ENCODE data around the gene TMEM243. TPM values are rescaled to one million over a fixed set of nuclear protein-coding genes. Genes with fewer than 3 reads are reported as not detected.
A peak's percentile ranks its signal among the peaks of the same experiment; 100 is the strongest.

Gene TMEM243
- total RNA-seq, 6 experiments from 2014 or later, result 2.0 to 5.1 (median 4.3) TPM

GRCh38 chr7:87217983-87218653 lies 1.4 kb downstream of the TMEM243 start:
- Histone ChIP-seq H3K36me3 (no peaks in the 10 kb centered on the region), H3K4me1 (no peaks in the 10 kb centered on the region), H3K27ac (peak overlapping the region in 2 of 3 donors; percentile 71 to 72), H3K4me3 (peak overlapping the region in 2 of 3 donors; percentile 72 to 76), H3K9me3 (no peaks in the 10 kb centered on the region), H3K27me3 (no peaks in the 10 kb centered on the region)
- WGBS (ENCODE audit: insufficient coverage, low coverage, low lambda C conversion rate, missing lambda C conversion rate), result 52% methylated on average over 8 of the region's 9 CpGs
- intact Hi-C loops (cut with DNase I), result no loop called here
- ATAC-seq (no peak), DNase-seq (no peak)
- TF ChIP-seq CTCF (IDR thresholded peaks at IDR 0.05) (no peak), POLR2A (IDR thresholded peaks at IDR 0.05) (no peak)

- Histone ChIP-seq H3K4me3 (no peak overlapping the region), H3K36me3 (no peaks in the 10 kb centered on the region), H3K27ac (peak overlapping the region in 1 of 3 donors; percentile 8), H3K27me3 (no peaks in the 10 kb centered on the region), H3K9me3 (no peaks in the 10 kb centered on the region), H3K4me1 (no peaks in the 10 kb centered on the region)
- ATAC-seq (no peak), DNase-seq (no peak)
- TF ChIP-seq POLR2A (IDR thresholded peaks at IDR 0.05), result no peak
- TF ChIP-seq CTCF (IDR thresholded peaks at IDR 0.05), result no peak
- intact Hi-C loops (cut with DNase I), result no loop called here
- WGBS (ENCODE audit: insufficient coverage, low coverage, low lambda C conversion rate, missing lambda C conversion rate), result 35% methylated on average over 5 of the region's 5 CpGs
These were observed 2.6 kb downstream of the TMEM243 start for GRCh38 chr7:87216701-87217508.

- H3K9me3 ChIP-seq, result no peaks in the 10 kb centered on the region
- intact Hi-C loops (cut with DNase I), result no loop called here
- no peak for DNase-seq
- H3K27me3 ChIP-seq, result no peaks in the 10 kb centered on the region
- WGBS (ENCODE audit: insufficient coverage, low coverage, low lambda C conversion rate, missing lambda C conversion rate), result 91% methylated on average over 2 of the region's 3 CpGs
- H3K27ac ChIP-seq, result no peak overlapping the region
- no peak overlapping the region for H3K4me3 ChIP-seq
- H3K4me1 ChIP-seq, result no peaks in the 10 kb centered on the region
- no peaks in the 10 kb centered on the region for H3K36me3 ChIP-seq
- TF ChIP-seq CTCF (IDR thresholded peaks at IDR 0.05), result no peak
- TF ChIP-seq POLR2A (IDR thresholded peaks at IDR 0.05), result no peak
- no peak for ATAC-seq
These were observed 4.5 kb downstream of the TMEM243 start for GRCh38 chr7:87215046-87215445.

GRCh38 chr7:87213811-87214210 lies 5.7 kb downstream of the TMEM243 start:
- Histone ChIP-seq H3K36me3 (no peaks in the 10 kb centered on the region), H3K9me3 (no peaks in the 10 kb centered on the region), H3K4me1 (no peaks in the 10 kb centered on the region), H3K27ac (no peak overlapping the region), H3K4me3 (no peak overlapping the region), H3K27me3 (no peaks in the 10 kb centered on the region)
- ATAC-seq (no peak), DNase-seq (no peak)
- no peak for TF ChIP-seq CTCF (IDR thresholded peaks at IDR 0.05)
- no peak for TF ChIP-seq POLR2A (IDR thresholded peaks at IDR 0.05)
- WGBS (ENCODE audit: insufficient coverage, low coverage, low lambda C conversion rate, missing lambda C conversion rate), result 57% methylated on average over 2 of the region's 2 CpGs
- intact Hi-C loops (cut with DNase I), result no loop called here

All from right lobe of liver (tissue), 6 donors.